VCaP (cell line): ENCODE measurements around the gene KCNG3.

Experiments
- H3K27ac ChIP-seq: fragments of 450-650 bp; 2 replicates; pipeline ENCODE4 v1.5.1; 2017
- CTCF ChIP-seq: fragments of 450-650 bp; conservative IDR thresholded peaks from 2 replicates; pipeline ENCODE4 v1.5.1; 2017; ENCODE audit warnings: mild to moderate bottlenecking, moderate library complexity

The KCNG3 gene

DNA sequence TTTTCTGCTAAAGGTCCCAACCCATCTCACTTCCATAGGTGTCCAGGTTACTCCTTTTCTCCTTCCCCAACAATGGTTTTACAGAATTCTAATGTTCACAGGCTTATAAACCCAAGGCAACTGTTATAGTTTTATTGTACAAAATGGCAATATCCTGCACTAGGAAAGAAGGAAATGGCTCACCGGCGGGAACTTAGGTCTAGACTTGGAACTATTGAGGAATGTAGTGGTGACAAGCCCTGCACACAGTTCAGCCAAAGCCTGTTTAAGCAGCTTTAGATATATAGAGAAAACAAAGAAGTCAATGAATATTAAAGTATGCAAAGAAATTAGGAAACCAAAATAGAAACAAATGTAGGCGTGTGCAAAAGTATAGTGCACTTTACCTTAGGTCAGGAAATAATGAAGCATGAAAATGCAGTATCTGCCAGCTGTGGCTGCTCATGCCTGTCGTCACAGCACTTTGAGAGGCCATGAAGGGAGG, 22.7 kb upstream of the KCNG3 start:
- H3K27ac ChIP-seq: no peak overlapping the region
- TF ChIP-seq CTCF: no peak

- no peak overlapping the region for H3K27ac ChIP-seq
- peak; percentile 5; the same call in 1 of the 2 replicates for TF ChIP-seq CTCF
These were observed 19.6 kb upstream of the KCNG3 start for GRCh38 chr2:42513252-42513918.

- no peak for TF ChIP-seq CTCF
- no peak overlapping the region for H3K27ac ChIP-seq
These were observed 16.9 kb upstream of the KCNG3 start for GRCh38 chr2:42510608-42511243.

DNA sequence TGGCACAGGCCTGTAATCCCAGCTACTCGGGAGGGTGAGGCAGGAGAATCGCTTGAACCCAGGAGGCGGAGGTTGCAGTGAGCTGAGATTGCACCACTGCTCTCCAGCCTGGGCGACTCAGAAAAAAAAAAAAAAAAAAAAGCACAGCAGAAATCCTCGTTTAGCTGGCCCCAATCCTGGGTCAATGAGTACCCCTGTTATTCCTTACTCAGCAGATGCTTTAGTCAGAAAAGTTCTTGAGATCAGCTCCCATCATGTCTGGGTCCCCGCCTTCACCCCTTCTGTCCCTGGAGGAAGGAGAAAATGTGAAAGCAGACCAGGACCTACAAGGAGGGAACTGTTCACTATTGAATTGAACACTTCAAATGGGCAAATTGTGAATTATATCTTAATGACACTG, 16.4 kb upstream of the KCNG3 start:
- TF ChIP-seq CTCF: no peak
- no peak overlapping the region for H3K27ac ChIP-seq

DNA sequence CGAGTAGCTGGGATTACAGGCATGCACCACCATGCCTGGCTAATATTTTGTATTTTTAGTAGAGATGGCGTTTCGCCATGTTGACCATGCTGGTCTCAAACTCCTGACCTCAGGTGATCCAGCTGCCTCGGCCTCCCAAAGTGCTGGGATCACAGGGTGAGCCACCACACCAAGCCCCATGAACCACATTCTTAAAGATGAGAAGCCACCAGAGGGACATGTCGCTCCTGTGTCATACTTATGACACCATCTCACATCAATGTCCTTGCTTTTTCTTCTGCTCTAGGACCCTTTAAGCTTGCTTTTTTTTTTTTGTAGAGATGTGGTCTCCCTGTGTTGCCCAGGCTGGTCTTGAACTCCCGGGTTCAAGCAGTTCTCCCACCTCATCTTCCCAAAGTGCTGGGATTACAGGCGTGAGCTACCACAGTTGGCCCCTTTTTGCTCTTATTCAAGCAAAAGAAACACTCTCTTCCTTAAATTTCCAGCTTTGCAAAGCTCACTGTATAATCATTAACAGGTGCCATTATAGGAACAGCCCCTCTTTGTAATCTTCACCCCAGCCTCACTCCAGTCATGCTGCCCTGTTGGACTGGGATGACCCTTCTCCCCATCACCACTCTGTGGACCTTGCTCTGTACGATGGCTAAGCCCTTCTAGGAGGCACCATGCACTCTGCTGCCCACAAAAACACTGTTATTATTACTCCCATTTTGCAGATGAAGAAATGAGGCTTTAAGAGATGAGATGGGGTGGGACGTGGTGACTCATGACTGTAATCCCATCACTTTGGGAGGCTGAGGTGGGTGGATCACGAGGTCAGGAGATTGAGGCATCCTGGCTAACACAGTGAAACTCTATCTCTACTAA, 10.8 kb upstream of the KCNG3 start:
- TF ChIP-seq CTCF: no peak
- H3K27ac ChIP-seq: no peak overlapping the region

GRCh38 chr2:42503291-42503690, 9.5 kb upstream of the KCNG3 start:
- H3K27ac ChIP-seq: no peak overlapping the region
- no peak for TF ChIP-seq CTCF

DNA sequence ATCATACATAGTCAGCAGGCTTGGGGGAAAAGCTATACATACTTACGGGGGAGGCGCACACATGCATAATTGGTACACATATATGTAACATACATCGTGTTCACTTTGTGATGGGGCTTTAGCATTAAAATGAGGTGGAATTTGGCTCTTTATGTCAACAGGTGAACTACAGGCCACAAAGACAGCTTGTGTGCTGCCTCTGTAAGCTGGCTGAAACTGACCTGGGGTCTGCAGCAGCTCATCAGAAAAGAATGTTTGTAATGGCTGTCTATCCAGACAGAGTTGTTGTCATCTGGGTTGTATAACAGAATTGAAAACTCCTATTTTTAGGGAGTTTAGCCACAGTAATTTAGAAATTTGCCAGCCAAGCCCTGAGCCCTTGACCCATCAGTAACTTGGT, 4.7 kb upstream of the KCNG3 start:
- H3K27ac ChIP-seq: no peak overlapping the region
- no peak for TF ChIP-seq CTCF
